Renal pelvis (tissue), 4 donors: ENCODE results near the gene TRABD2A. TPM values are rescaled to one million over a fixed set of nuclear protein-coding genes. Genes with fewer than 3 reads are reported as not detected.

Experiments used
- DNase-seq: peaks from one replicate; pipeline ENCODE4 v3.0.0-alpha.2; 2013
- polyA plus RNA-seq, 3 donors: library from polyadenylated mRNA; unstranded; fragments of 120-200 nt; gene quantifications; one replicate each; pipeline ENCODE4 v1.2.1, GENCODE V29; 2013; ENCODE audit not compliant: insufficient read length in 3 of 3

TRABD2A gene
- polyA plus RNA-seq, 3 donors: 0.30 to 0.88 (median 0.36) TPM

- DNase-seq: no peak
Observed at GRCh38 chr2:84827978-84828575, 52.8 kb downstream of the TRABD2A start.

- DNase-seq: no peak
Observed at GRCh38 chr2:84823788-84824187, 57.1 kb downstream of the TRABD2A start.

- no peak for DNase-seq
Observed at GRCh38 chr2:84823229-84823628, 57.7 kb downstream of the TRABD2A start.

- no peak for DNase-seq
Observed at GRCh38 chr2:84821806-84822205, 59.1 kb downstream of the TRABD2A start.

GRCh38 chr2:84817239-84817655 lies 63.6 kb downstream of the TRABD2A start:
- DNase-seq: no peak

- DNase-seq: no peak
Observed at GRCh38 chr2:84816426-84817026, 64.4 kb downstream of the TRABD2A start.

- DNase-seq: no peak
Observed at GRCh38 chr2:84815146-84815545, 65.7 kb downstream of the TRABD2A start.

- no peak for DNase-seq
Observed at GRCh38 chr2:84811839-84812431, 68.9 kb downstream of the TRABD2A start.

- no peak for DNase-seq
Observed at GRCh38 chr2:84808279-84808678, 72.6 kb downstream of the TRABD2A start.

GRCh38 chr2:84807063-84807485 lies 73.8 kb downstream of the TRABD2A start:
- peak; percentile 10 for DNase-seq

- DNase-seq: no peak
Observed at GRCh38 chr2:84805250-84805958, 75.5 kb downstream of the TRABD2A start.

GRCh38 chr2:84801811-84802210 lies 79.1 kb downstream of the TRABD2A start:
- DNase-seq: no peak

GRCh38 chr2:84800194-84800805 lies 80.6 kb downstream of the TRABD2A start:
- no peak for DNase-seq

- DNase-seq: no peak
Observed at GRCh38 chr2:84799772-84800171, 81.1 kb downstream of the TRABD2A start.

GRCh38 chr2:84797271-84797670 lies 83.6 kb downstream of the TRABD2A start:
- DNase-seq: no peak

- no peak for DNase-seq
Observed at GRCh38 chr2:84796798-84797197, 84.1 kb downstream of the TRABD2A start.

GRCh38 chr2:84793641-84794040 lies 87.2 kb downstream of the TRABD2A start:
- no peak for DNase-seq

- no peak for DNase-seq
Observed at GRCh38 chr2:84792856-84793522, 87.9 kb downstream of the TRABD2A start.

- no peak for DNase-seq
Observed at GRCh38 chr2:84788498-84788897, 92.4 kb downstream of the TRABD2A start.

- DNase-seq: no peak
Observed at GRCh38 chr2:84788027-84788426, 92.9 kb downstream of the TRABD2A start.

- DNase-seq: no peak
Observed at GRCh38 chr2:84786601-84787000, 94.3 kb downstream of the TRABD2A start.

GRCh38 chr2:84785950-84786349 lies 94.9 kb downstream of the TRABD2A start:
- DNase-seq: no peak
